Measurements from ENCODE around the gene OTUB2. TPM values are rescaled to one million over a fixed set of nuclear protein-coding genes. Genes with fewer than 3 reads are reported as not detected.

The OTUB2 gene
- 5.1 TPM for polyA plus RNA-seq (2013, experiment 1 of 2)
- polyA plus RNA-seq (2013, experiment 2 of 2), result 5.0 TPM

DNA sequence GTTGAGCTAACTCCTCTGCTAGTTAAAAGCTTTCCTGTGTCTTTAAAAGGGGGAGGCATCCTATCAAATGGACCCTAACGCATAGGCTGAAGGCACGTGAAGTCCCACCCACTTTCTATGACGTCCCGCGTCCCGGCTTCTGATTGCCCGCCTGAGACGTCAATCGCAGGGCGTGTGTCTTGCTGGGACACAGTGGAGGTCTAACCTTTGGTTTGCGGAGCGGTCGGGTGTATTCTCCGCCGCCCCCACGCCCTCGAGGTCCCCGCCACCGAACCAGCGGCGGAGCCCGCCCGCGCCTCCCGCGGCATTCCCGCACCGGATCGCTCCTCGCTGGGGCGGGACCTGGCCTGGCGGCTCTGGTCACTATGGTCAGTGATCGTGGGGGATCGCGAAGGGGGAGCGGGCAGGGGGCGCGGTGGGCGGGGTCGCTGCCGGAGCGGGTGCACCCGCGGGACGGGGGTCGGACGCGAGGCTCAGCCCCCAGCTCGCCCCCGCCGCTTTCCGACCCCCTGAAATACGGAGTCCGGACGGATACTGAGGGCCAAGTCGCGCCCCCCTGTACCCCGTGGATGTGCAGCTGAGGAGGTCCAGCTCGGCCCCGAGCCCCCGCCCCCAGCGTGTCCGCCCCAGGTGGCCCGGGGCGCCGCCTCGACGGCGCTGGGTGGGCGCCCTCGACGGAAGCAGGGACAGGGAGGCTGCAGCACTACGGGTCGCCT, at the start of gene OTUB2:
OTUB2 (plus strand) TSS at position 168 of the 716 bp plus-strand sequence; CDS start at position 366, 198 bp downstream.
- no peaks in the 10 kb centered on the region for H3K27me3 ChIP-seq (ENCODE audit: control insufficient read depth in 3 of 3, insufficient read depth in 3 of 3, low read depth in 1 of 3, low read length in 3 of 3)
- peak; percentile 99 for DNase-seq (ENCODE audit: low spot score)
- WGBS, 2 donors (ENCODE audit: extremely low coverage in 2 of 2, insufficient read length in 2 of 2, insufficient replicate concordance in 1 of 2), result no CpG with 5 or more reads among the region's 74 CpGs
- H3K27ac ChIP-seq (replicated peaks; ENCODE audit: low read length), result no peak within 1 kb of the TSS
- H3K9me3 ChIP-seq (replicated peaks in 1 of 2; ENCODE audit: control insufficient read depth in 2 of 2, insufficient read depth in 1 of 2, low read depth in 1 of 2, low read length in 2 of 2), result no peaks in the 10 kb centered on the region
- no peak within 1 kb of the TSS for H4K8ac ChIP-seq (ENCODE audit: low read depth, low read length)
- H2BK120ac ChIP-seq (ENCODE audit: low read depth, low read length), result no peak within 1 kb of the TSS
- H2AFZ ChIP-seq (ENCODE audit: low read length), result peak within 1 kb of the TSS; percentile 98
- peak within 1 kb of the TSS; percentile 95 for H2AK5ac ChIP-seq (ENCODE audit: low read depth, low read length)
- H3K18ac ChIP-seq (ENCODE audit: low read length), result peak within 1 kb of the TSS; percentile 97
- H3K23ac ChIP-seq (ENCODE audit: low read depth, low read length, poor library complexity), result no peak within 1 kb of the TSS
- H3K79me1 ChIP-seq (ENCODE audit: low read depth, low read length), result no peaks in the 10 kb centered on the region
- H3K9ac ChIP-seq (ENCODE audit: low read depth, low read length, poor library complexity), result peak within 1 kb of the TSS; percentile 84
- peak within 1 kb of the TSS; percentile 23 for H3K14ac ChIP-seq (ENCODE audit: low read length)
- H3K4me3 ChIP-seq (ENCODE audit: low read length in 2 of 2), result peak within 1 kb of the TSS; percentile 55 to 82
- no peak within 1 kb of the TSS for H2BK15ac ChIP-seq (ENCODE audit: low read length)
- H2BK12ac ChIP-seq (ENCODE audit: low read length), result no peak within 1 kb of the TSS
- H3K36me3 ChIP-seq (replicated peaks in 1 of 2; ENCODE audit: control insufficient read depth in 2 of 2, insufficient read depth in 2 of 2, low read length in 2 of 2), result no peaks in the 10 kb centered on the region
- H3K4me2 ChIP-seq (ENCODE audit: insufficient read depth, low read length, poor library complexity, severe bottlenecking), result peak within 1 kb of the TSS; percentile 52
- H3K4ac ChIP-seq (ENCODE audit: low read length), result no peak within 1 kb of the TSS
- peak within 1 kb of the TSS; percentile 14 for H4K91ac ChIP-seq (ENCODE audit: low read depth, low read length, poor library complexity)
- peaks cover 16 to 28% of the 10 kb centered on the region in 2 donors for H3K4me1 ChIP-seq (ENCODE audit: control insufficient read depth in 2 of 2, insufficient read depth in 1 of 2, low read depth in 1 of 2, low read length in 2 of 2)
- H2BK5ac ChIP-seq (ENCODE audit: low read length), result no peak within 1 kb of the TSS

DNA sequence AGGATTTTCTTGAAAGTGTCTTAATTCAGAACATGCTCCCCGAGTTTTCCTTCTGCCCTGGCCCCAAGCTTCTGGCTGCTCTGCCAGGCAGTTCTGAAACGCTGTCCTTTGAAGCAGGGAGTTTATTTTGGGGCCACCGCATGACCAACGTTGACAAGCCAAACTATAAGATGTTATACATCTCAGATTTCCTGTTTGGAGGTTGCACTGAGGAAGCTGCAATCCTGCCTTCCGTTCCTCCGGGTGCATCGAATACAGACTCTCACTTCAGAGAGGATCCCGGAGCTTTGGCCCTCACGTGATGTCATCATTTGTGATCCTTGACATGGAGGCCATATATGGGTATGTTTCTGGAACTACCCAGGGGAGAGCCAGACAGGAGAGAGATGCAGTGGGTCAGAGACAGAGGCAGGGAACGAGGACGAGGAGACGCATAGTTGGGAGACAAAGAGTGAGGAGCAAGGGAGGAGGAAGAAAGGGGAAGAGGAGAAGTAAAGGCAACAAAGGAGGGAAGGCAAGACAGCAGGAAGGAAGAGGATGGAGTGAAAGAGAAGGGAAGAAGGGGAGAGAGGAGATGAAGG, 49.6 kb upstream of the OTUB2 start, which contains the start of gene ASB2:
ASB2 (minus strand) TSS at position 94 of the 581 bp plus-strand sequence. CDS start 12,031 bp downstream, outside the sequence.
- no peaks in the 10 kb centered on the region for H3K36me3 ChIP-seq (replicated peaks in 1 of 2; ENCODE audit: control insufficient read depth in 2 of 2, insufficient read depth in 2 of 2, low read length in 2 of 2)
- H3K79me1 ChIP-seq (ENCODE audit: low read depth, low read length), result no peaks in the 10 kb centered on the region
- H4K91ac ChIP-seq (ENCODE audit: low read depth, low read length, poor library complexity), result no peak within 1 kb of the TSS
- peak within 1 kb of the TSS; percentile 6 for H2AFZ ChIP-seq (ENCODE audit: low read length)
- no peak within 1 kb of the TSS for H3K14ac ChIP-seq (ENCODE audit: low read length)
- no peak within 1 kb of the TSS for H3K4ac ChIP-seq (ENCODE audit: low read length)
- H3K27ac ChIP-seq (replicated peaks; ENCODE audit: low read length), result no peak within 1 kb of the TSS
- DNase-seq (ENCODE audit: low spot score), result no peak
- no peak within 1 kb of the TSS for H3K9ac ChIP-seq (ENCODE audit: low read depth, low read length, poor library complexity)
- peak within 1 kb of the TSS in 1 of 2 donors; percentile 26 for H3K4me3 ChIP-seq (ENCODE audit: low read length in 2 of 2)
- H3K18ac ChIP-seq (ENCODE audit: low read length), result peak within 1 kb of the TSS; percentile 25
- no CpG with 5 or more reads among the region's 12 CpGs for WGBS, 2 donors (ENCODE audit: extremely low coverage in 2 of 2, insufficient read length in 2 of 2, insufficient replicate concordance in 1 of 2)
- H3K9me3 ChIP-seq (replicated peaks in 1 of 2; ENCODE audit: control insufficient read depth in 2 of 2, insufficient read depth in 1 of 2, low read depth in 1 of 2, low read length in 2 of 2), result no peaks in the 10 kb centered on the region
- H3K4me2 ChIP-seq (ENCODE audit: insufficient read depth, low read length, poor library complexity, severe bottlenecking), result no peak within 1 kb of the TSS
- no peak within 1 kb of the TSS for H2AK5ac ChIP-seq (ENCODE audit: low read depth, low read length)
- H3K4me1 ChIP-seq (ENCODE audit: control insufficient read depth in 2 of 2, insufficient read depth in 1 of 2, low read depth in 1 of 2, low read length in 2 of 2), result peaks cover 0 to 10% of the 10 kb centered on the region in 2 donors
- H2BK5ac ChIP-seq (ENCODE audit: low read length), result no peak within 1 kb of the TSS
- no peak within 1 kb of the TSS for H2BK15ac ChIP-seq (ENCODE audit: low read length)
- no peak within 1 kb of the TSS for H2BK120ac ChIP-seq (ENCODE audit: low read depth, low read length)
- H3K23ac ChIP-seq (ENCODE audit: low read depth, low read length, poor library complexity), result no peak within 1 kb of the TSS
- peaks cover 0 to 7% (median 0%) of the 10 kb centered on the region in 3 experiments for H3K27me3 ChIP-seq (ENCODE audit: control insufficient read depth in 3 of 3, insufficient read depth in 3 of 3, low read depth in 1 of 3, low read length in 3 of 3)
- no peak within 1 kb of the TSS for H4K8ac ChIP-seq (ENCODE audit: low read depth, low read length)
- no peak within 1 kb of the TSS for H2BK12ac ChIP-seq (ENCODE audit: low read length)

DNA sequence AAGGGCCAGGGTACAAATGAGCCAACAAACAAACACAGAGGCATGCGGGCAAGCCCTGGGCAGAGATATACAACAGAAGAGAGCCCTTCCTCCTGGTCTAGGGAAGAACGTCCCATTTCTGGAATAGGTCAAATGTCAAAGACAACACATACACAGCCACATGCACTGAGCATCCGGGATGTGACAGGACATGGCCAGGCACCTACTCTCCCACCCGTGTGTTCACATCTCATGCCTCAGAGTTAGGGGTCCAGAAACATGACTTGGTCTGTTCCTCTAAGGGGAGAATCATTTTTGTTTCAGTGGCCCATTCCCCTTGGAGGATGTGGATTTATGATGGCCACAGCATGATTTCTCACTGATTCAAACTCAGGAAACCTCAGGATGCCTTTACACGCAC, 49.0 kb upstream of the OTUB2 start:
- whole genome bisulfite sequencing, 2 donors (ENCODE audit: extremely low coverage in 2 of 2, insufficient read length in 2 of 2, insufficient replicate concordance in 1 of 2), result no CpG with 5 or more reads among the region's 5 CpGs
- Histone ChIP-seq H3K27me3 (ENCODE audit: control insufficient read depth in 3 of 3, insufficient read depth in 3 of 3, low read depth in 1 of 3, low read length in 3 of 3) (peaks cover 0 to 7% (median 0%) of the 10 kb centered on the region in 3 experiments), H2BK120ac (ENCODE audit: low read depth, low read length) (no peak overlapping the region), H2AK5ac (ENCODE audit: low read depth, low read length) (no peak overlapping the region), H3K14ac (ENCODE audit: low read length) (no peak overlapping the region), H2BK12ac (ENCODE audit: low read length) (no peak overlapping the region), H3K18ac (ENCODE audit: low read length) (no peak overlapping the region), H3K4me1 (ENCODE audit: control insufficient read depth in 2 of 2, insufficient read depth in 1 of 2, low read depth in 1 of 2, low read length in 2 of 2) (peaks cover 0 to 10% of the 10 kb centered on the region in 2 donors), H2BK5ac (ENCODE audit: low read length) (no peak overlapping the region), H2AFZ (ENCODE audit: low read length) (no peak overlapping the region), H4K8ac (ENCODE audit: low read depth, low read length) (no peak overlapping the region), H4K91ac (ENCODE audit: low read depth, low read length, poor library complexity) (no peak overlapping the region), H3K4me2 (ENCODE audit: insufficient read depth, low read length, poor library complexity, severe bottlenecking) (no peak overlapping the region), H3K79me1 (ENCODE audit: low read depth, low read length) (no peaks in the 10 kb centered on the region), H3K4me3 (ENCODE audit: low read length in 2 of 2) (peak overlapping the region in 1 of 2 donors; percentile 26), H3K23ac (ENCODE audit: low read depth, low read length, poor library complexity) (no peak overlapping the region), H3K9ac (ENCODE audit: low read depth, low read length, poor library complexity) (no peak overlapping the region), H3K4ac (ENCODE audit: low read length) (no peak overlapping the region), H3K9me3 (replicated peaks in 1 of 2; ENCODE audit: control insufficient read depth in 2 of 2, insufficient read depth in 1 of 2, low read depth in 1 of 2, low read length in 2 of 2) (no peaks in the 10 kb centered on the region), H3K27ac (replicated peaks; ENCODE audit: low read length) (no peak overlapping the region), H2BK15ac (ENCODE audit: low read length) (no peak overlapping the region), H3K36me3 (replicated peaks in 1 of 2; ENCODE audit: control insufficient read depth in 2 of 2, insufficient read depth in 2 of 2, low read length in 2 of 2) (no peaks in the 10 kb centered on the region)
- no peak for DNase-seq (ENCODE audit: low spot score)

Data from neuronal stem cell (in vitro differentiated cells).